AG04450 (cell line): Measurements from ENCODE around the gene VIL1. TPM values are rescaled to one million over a fixed set of nuclear protein-coding genes. Genes with fewer than 3 reads are reported as not detected.

Source experiments
- CTCF ChIA-PET: fragments of 300-600, 350-600 bp; formaldehyde crosslinking; extraction: SDS; loops from one replicate; lab custom pipeline; 2022; ENCODE audit warnings: antibody characterized with exemption, inconsistent platforms; lab: Charles Lee
- POLR2A ChIA-PET: fragments of 350-600 bp; formaldehyde crosslinking; extraction: SDS; loops from one replicate; lab custom pipeline; 2021; ENCODE audit warnings: antibody characterized with exemption, inconsistent platforms; lab: Yijun Ruan, JAX
- DNase-seq: peaks from one replicate; pipeline ENCODE4 v3.0.0-alpha.2; 2011; ENCODE audit warnings: low read depth, low spot score
- H3K27ac ChIP-seq: one replicate; pipeline ENCODE4 v1.5.1; 2012; ENCODE audit warnings: low read depth, low read length, control low read depth
- H3K27me3 ChIP-seq: one replicate; pipeline ENCODE4 v1.6.0; 2012; ENCODE audit warnings: low read length; ENCODE audit not compliant: control insufficient read depth, insufficient read depth
- H3K4me3 ChIP-seq: 2 replicates; pipeline ENCODE4 v1.5.1; 2011; ENCODE audit warnings: mild to moderate bottlenecking, low read depth, low read length, control low read depth
- H3K9me3 ChIP-seq: 2 replicates; pipeline ENCODE4 v1.5.1; 2012; ENCODE audit warnings: low read length; ENCODE audit not compliant: control insufficient read depth, insufficient read depth
- CTCF ChIP-seq: IDR thresholded peaks from 2 replicates; pipeline ENCODE4 v1.5.1; 2011; ENCODE audit warnings: low read depth, low read length, control low read depth, inconsistent platforms
- polyA minus RNA-seq: library from RNA; depleted of rRNA, polyadenylated mRNA; stranded (reverse); fragments of >200 nt; gene quantifications from 2 replicates; pipeline ENCODE4 v1.2.3, GENCODE V29; 2011; rRNA and poly(A)+ RNA removed
- polyA plus RNA-seq: library from polyadenylated mRNA; depleted of rRNA; stranded (reverse); fragments of >200 nt; gene quantifications from 2 replicates; pipeline ENCODE4 v1.2.3, GENCODE V29; 2011; rRNA removed

VIL1 gene
- polyA plus RNA-seq (0.06 TPM in 1 of 2 replicates, not detected in the other), polyA minus RNA-seq (not detected in 2 replicates)

GRCh38 chr2:218418717-218419458 lies at the start of gene VIL1:
TSS of gene VIL1 (plus strand) at chr2:218419123. CDS start at chr2:218423779, 4,656 bp downstream.
- H3K4me3 ChIP-seq: no peak within 1 kb of the TSS
- POLR2A ChIA-PET: no interaction called here
- H3K9me3 ChIP-seq: no peaks in the 10 kb centered on the region
- H3K27me3 ChIP-seq: peaks cover 3% of the 10 kb centered on the region
- no peak for TF ChIP-seq CTCF
- CTCF ChIA-PET: no interaction called here
- no peak within 1 kb of the TSS for H3K27ac ChIP-seq
- DNase-seq: no peak

DNA sequence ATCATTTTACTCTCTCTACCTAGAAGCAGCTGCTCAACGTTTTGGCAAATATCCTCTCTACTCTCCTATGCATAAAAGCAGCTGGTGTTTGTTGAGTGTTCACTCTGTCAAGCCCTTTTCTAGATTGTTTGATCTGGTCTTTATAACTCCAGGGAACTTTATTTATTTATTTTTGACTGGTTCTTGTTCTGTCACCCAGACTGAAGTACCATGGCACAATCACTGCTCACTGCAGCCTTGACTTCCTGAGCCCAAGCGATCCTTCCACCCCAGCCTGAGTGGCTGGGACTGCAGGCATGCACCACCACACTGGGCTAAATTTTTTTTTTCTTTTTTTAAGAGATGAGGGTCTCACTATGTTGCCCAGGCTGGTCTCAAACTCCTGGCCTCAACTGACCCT lies 49.6 kb upstream of the VIL1 start:
- no peak for DNase-seq
- H3K27ac ChIP-seq: no peak overlapping the region
- no peak for TF ChIP-seq CTCF
- H3K4me3 ChIP-seq: no peak overlapping the region
- ChIA-PET CTCF (interaction anchor here (0.9 to 1.3 kb wide), 4 partner anchors 12 to 77 kb away, joined by 3 to 5 read pairs (median 3); partner anchors contain the start of gene CATIP), POLR2A (interaction anchor here (0.9 kb wide), 1 partner anchor 27 kb away, joined by 5 read pairs; no protein-coding TSS in a partner anchor)
- H3K9me3 ChIP-seq: peaks cover 9% of the 10 kb centered on the region
- peaks cover 4% of the 10 kb centered on the region for H3K27me3 ChIP-seq

- peak; percentile 10 for DNase-seq
- POLR2A ChIA-PET: interaction anchor here (0.6 kb wide), 1 partner anchor 85 kb away, joined by 3 read pairs; no protein-coding TSS in a partner anchor
Observed at GRCh38 chr2:218370410-218371063, 48.4 kb upstream of the VIL1 start.

DNA sequence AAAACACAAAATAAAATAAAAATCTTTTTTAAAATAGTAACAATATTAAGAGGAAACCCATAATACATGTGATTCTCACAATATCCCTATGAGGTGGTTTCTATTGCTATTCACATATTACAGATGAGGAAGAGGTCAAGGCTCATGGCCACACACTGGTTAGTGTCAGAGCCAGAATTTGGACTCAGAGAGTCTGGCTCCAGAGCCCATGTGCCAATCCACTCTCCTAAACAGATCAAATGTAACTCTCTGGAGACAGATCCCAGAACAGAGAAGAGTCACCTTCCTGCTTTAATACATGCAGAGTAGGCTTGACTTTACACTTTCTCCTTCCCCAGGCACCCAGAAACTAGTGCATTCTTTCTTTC lies 47.0 kb upstream of the VIL1 start:
- POLR2A ChIA-PET: no interaction called here
- no peak overlapping the region for H3K27ac ChIP-seq
- peaks cover 6% of the 10 kb centered on the region for H3K9me3 ChIP-seq
- H3K27me3 ChIP-seq: no peaks in the 10 kb centered on the region
- no peak for DNase-seq
- TF ChIP-seq CTCF: no peak
- no peak overlapping the region for H3K4me3 ChIP-seq
- CTCF ChIA-PET: no interaction called here

More at GRCh38 chr2:218370410-218371063, 48.4 kb upstream of the VIL1 start:
- CTCF ChIA-PET: interaction anchor here (1.3 to 1.6 kb wide), 2 partner anchors 15 to 25 kb away, joined by 3 to 6 read pairs; no protein-coding TSS in a partner anchor
- Histone ChIP-seq H3K27ac (no peak overlapping the region), H3K9me3 (peaks cover 9% of the 10 kb centered on the region), H3K4me3 (no peak overlapping the region), H3K27me3 (peaks cover 4% of the 10 kb centered on the region)
- TF ChIP-seq CTCF: no peak

GRCh38 chr2:218374795-218375194 lies 44.1 kb upstream of the VIL1 start:
- TF ChIP-seq CTCF: no peak
- Histone ChIP-seq H3K4me3 (no peak overlapping the region), H3K9me3 (no peaks in the 10 kb centered on the region), H3K27ac (no peak overlapping the region), H3K27me3 (peaks cover 2% of the 10 kb centered on the region)
- ChIA-PET POLR2A (no interaction called here), CTCF (no interaction called here)
- DNase-seq: no peak
